Ascending aorta (tissue), 2 donors: ENCODE data around the gene CLEC1A. TPM values are rescaled to one million over a fixed set of nuclear protein-coding genes. Genes with fewer than 3 reads are reported as not detected.

Experiments
- DNase-seq, 2 donors: peaks; one replicate each; pipeline ENCODE4 v3.0.0-alpha.2; 2019; ENCODE audit warnings: low spot score in 2 of 2
- H3K27ac ChIP-seq, 2 donors: fragments of 200-600 bp; sonication (generic); one replicate each; pipeline ENCODE4 v1.5.1; 2016 to 2017; ENCODE audit warnings: mild to moderate bottlenecking in 1 of 2
- H3K27me3 ChIP-seq: fragments of 200-600 bp; sonication (generic); one replicate; pipeline ENCODE4 v1.5.1; 2017
- H3K36me3 ChIP-seq, 2 donors: fragments of 200-600 bp; sonication (generic); one replicate each; pipeline ENCODE4 v1.5.1; 2016
- H3K4me1 ChIP-seq, 2 donors: fragments of 200-600 bp; sonication (generic); one replicate each; pipeline ENCODE4 v1.5.1; 2016 to 2017; ENCODE audit warnings: mild to moderate bottlenecking in 1 of 2
- H3K4me3 ChIP-seq, 2 donors: fragments of 200-600 bp; sonication (generic); one replicate each; pipeline ENCODE4 v1.5.1; 2016 to 2017; ENCODE audit warnings: mild to moderate bottlenecking in 1 of 2
- H3K9me3 ChIP-seq, 2 donors: fragments of 200-600 bp; sonication (generic); one replicate each; pipeline ENCODE4 v1.5.1; 2016
- intact Hi-C: fragments of 100-400 bp; cut with DNase I; formaldehyde crosslinking; loops from one replicate; pipeline ENCODE4 v1.15.1; 2023
- total RNA-seq: library from RNA; depleted of rRNA; stranded (reverse); fragments of >200 nt; gene quantifications from one replicate; pipeline ENCODE4 v1.1.0, GENCODE V29; 2016
- TF ChIP-seq, protein P1 (sequence below), 3 experiments: fragments of 200-600 bp in 2 of 3; fragments of 450-650 bp in 1 of 3; sonication (generic) in 2 of 3; IDR thresholded peaks; one replicate each; pipeline ENCODE4 v1.5.1; 2016 to 2019; ENCODE audit warnings: antibody characterized with exemption in 3 of 3, mild to moderate bottlenecking in 1 of 3, moderate library complexity in 1 of 3

CLEC1A gene
- total RNA-seq, 1 donor from 2014 or later = 13.2 TPM

DNA sequence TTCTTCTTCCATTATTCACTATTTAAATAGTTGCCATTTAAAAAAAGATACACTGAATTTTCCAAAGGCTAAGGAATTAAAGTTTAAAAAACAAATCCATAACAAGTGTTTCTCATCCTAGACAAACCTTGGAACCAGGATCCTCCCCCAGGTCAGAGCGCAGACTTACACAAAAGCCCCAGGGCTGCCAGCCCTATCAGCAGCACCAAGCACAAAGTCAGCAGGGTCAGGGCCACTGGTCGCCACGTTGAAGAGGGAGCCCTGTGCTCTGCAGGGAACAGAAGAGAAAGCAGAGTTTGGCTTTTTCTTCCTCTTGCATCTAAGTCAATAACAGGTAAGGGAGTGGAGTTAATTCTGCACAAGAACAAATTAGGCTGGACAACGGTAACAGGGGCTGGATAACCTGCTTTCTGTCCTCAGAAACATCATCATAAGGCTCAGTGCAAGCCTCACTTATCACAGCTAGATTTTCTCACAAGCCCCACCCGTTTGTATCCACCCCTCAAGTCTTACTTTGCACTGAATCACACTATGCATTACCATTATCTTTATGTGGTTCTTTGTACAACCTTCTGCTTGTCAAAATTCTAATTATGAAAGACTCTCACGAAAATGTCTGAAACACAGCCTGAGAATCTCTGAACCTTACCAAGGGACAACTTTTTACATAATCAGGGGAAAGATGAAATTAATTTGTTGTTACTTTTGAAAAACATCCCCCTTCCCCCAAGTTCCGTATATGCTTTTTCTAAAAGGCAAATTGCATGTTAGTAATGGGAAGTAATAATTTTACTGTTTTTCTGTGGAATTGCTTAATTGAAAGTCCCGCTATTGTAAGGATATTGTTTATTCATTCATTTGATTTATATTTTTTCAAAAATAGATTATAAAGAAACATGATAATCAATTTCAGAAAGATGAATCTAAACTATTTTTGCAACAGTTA is 9.6 kb downstream of the CLEC1A start:
- Histone ChIP-seq H3K27ac (no peak overlapping the region), H3K9me3 (peaks cover 0 to 5% of the 10 kb centered on the region in 2 donors), H3K36me3 (no peaks in the 10 kb centered on the region), H3K4me1 (no peaks in the 10 kb centered on the region), H3K27me3 (no peaks in the 10 kb centered on the region), H3K4me3 (no peak overlapping the region)
- TF ChIP-seq, protein P1, sequence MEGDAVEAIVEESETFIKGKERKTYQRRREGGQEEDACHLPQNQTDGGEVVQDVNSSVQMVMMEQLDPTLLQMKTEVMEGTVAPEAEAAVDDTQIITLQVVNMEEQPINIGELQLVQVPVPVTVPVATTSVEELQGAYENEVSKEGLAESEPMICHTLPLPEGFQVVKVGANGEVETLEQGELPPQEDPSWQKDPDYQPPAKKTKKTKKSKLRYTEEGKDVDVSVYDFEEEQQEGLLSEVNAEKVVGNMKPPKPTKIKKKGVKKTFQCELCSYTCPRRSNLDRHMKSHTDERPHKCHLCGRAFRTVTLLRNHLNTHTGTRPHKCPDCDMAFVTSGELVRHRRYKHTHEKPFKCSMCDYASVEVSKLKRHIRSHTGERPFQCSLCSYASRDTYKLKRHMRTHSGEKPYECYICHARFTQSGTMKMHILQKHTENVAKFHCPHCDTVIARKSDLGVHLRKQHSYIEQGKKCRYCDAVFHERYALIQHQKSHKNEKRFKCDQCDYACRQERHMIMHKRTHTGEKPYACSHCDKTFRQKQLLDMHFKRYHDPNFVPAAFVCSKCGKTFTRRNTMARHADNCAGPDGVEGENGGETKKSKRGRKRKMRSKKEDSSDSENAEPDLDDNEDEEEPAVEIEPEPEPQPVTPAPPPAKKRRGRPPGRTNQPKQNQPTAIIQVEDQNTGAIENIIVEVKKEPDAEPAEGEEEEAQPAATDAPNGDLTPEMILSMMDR (IDR thresholded peaks at IDR 0.05) = no peak
- intact Hi-C loops = no loop called here
- DNase-seq = no peak

DNA sequence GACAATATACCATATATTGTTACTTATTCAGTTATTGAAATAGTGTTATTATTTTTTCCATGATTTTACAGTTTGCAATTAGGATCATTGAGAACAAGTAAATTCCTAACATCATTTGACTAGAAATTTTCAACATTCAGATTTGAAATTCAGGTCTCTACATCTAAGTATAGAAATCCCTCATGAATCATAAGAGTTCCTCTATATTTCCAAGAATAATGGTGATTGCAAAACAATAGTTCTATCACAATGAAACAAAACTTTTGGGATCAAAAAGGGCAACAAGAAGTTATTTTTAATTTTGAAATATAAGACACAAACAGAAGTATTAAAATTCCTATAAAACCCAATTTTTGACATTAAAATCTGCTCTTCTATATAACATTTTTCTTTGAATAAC is 10.8 kb downstream of the CLEC1A start:
- Histone ChIP-seq H3K9me3 (peaks cover 0 to 8% of the 10 kb centered on the region in 2 donors), H3K27ac (no peak overlapping the region), H3K4me1 (no peaks in the 10 kb centered on the region), H3K36me3 (no peaks in the 10 kb centered on the region), H3K27me3 (no peaks in the 10 kb centered on the region), H3K4me3 (no peak overlapping the region)
- intact Hi-C loops = no loop called here
- TF ChIP-seq, protein P1 (IDR thresholded peaks at IDR 0.05) = no peak
- no peak for DNase-seq

DNA sequence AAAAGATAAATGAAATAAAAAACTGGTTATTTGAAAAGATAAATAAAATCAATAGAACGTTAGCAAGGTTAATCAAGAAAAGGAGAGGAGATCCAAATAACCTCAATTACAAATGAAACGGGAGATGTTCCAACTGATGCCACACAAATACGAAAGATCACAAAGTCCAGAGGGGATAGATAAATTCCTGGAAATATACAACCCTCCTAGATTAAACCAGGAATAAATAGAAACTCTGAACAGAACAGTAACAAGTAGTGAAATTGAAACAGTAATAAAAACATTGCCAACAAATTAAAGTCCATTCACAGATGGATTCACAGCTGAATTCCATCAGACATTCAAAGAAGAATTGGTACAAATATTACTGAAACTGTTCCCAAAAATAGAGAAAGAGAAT is 12.4 kb downstream of the CLEC1A start:
- no peaks in the 10 kb centered on the region for H3K27me3 ChIP-seq
- H3K36me3 ChIP-seq = no peaks in the 10 kb centered on the region
- H3K27ac ChIP-seq = no peak overlapping the region
- no peak overlapping the region for H3K4me3 ChIP-seq
- no peak for DNase-seq
- H3K9me3 ChIP-seq = peaks cover 0 to 8% of the 10 kb centered on the region in 2 donors
- TF ChIP-seq, protein P1 (IDR thresholded peaks at IDR 0.05) = no peak
- H3K4me1 ChIP-seq = no peaks in the 10 kb centered on the region
- intact Hi-C loops = no loop called here

DNA sequence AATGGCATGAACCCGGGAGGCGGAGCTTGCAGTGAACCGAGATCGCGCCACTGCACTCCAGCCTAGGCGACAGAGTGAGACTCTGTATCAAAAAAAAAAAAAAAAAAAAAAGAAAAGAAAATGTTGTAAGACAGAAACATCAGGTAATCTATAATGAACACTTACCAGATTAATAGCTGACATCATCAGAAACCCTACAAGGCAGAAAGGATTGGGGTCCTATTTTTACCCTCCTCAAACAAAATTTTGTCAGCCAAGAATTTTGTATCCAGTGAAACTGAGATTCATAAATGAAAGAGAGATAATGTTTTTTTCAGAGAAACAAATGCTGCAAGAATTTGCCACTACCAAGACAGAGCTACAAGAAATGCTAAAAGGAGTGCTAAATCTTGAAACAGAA is 14.1 kb downstream of the CLEC1A start:
- intact Hi-C loops = no loop called here
- TF ChIP-seq, protein P1 (IDR thresholded peaks at IDR 0.05) = no peak
- Histone ChIP-seq H3K27me3 (no peaks in the 10 kb centered on the region), H3K27ac (no peak overlapping the region), H3K9me3 (peaks cover 0 to 8% of the 10 kb centered on the region in 2 donors), H3K4me3 (no peak overlapping the region), H3K4me1 (no peaks in the 10 kb centered on the region), H3K36me3 (no peaks in the 10 kb centered on the region)
- DNase-seq = no peak

DNA sequence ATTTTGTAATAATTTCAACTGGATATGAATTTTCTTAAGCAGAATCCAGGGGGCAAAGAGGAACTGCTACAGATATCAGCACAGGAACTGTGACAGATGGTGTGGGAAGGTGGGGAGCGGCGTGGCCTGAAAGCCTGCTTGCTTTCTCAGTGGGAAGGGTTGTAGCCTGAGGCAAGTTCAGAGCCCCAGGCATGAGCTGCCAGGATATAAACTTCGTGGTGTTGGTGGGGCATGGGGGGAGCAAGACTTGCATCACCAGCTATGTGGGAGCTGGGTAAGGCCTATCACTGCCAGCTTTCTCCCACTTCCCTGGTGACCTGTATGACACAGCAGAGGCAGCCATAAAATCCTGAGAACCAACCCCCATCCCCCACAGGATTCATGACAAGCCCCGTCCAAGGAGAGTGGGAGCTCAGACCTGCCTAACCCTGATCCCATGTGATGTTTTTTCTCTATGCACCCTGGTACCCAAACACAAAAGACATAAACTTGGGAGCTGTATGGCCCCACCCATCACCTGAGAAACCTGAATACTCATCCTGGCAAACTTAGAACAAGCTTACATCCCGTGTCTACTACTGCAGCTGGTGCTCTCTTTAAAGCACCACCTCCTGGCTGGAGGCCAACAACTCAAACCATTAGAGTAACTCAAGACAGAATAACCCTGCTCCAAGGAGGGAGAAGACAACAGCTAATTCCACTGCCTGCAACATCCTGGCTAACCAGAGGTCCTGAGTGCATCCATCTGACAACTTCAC is 16.5 kb downstream of the CLEC1A start:
- Histone ChIP-seq H3K9me3 (peaks cover 0 to 8% of the 10 kb centered on the region in 2 donors), H3K27ac (no peak overlapping the region), H3K4me1 (no peaks in the 10 kb centered on the region), H3K4me3 (no peak overlapping the region), H3K27me3 (no peaks in the 10 kb centered on the region), H3K36me3 (no peaks in the 10 kb centered on the region)
- no peak for DNase-seq
- intact Hi-C loops = no loop called here
- TF ChIP-seq, protein P1 (IDR thresholded peaks at IDR 0.05) = no peak
